HG02840 (cell line): ENCODE results near the gene KRT80.

Source experiments
- ATAC-seq: cut with Tn5 transposase; IDR thresholded peaks from one replicate; pipeline ENCODE4 v1.9.1; 2021; ENCODE audit warnings: mild to moderate bottlenecking, moderate library complexity, moderate number of reproducible peaks; ENCODE audit not compliant: unreplicated experiment, low FRiP score

KRT80 gene

GRCh38 chr12:52160200-52160599 is 31.6 kb downstream of the KRT80 start:
- ATAC-seq = no peak

- ATAC-seq = no peak
These were observed 34.2 kb downstream of the KRT80 start for GRCh38 chr12:52157566-52158150.

- ATAC-seq = no peak
These were observed 34.9 kb downstream of the KRT80 start for GRCh38 chr12:52156757-52157565.

- no peak for ATAC-seq
These were observed 35.5 kb downstream of the KRT80 start for GRCh38 chr12:52156311-52156710.

GRCh38 chr12:52155048-52155868 is 36.6 kb downstream of the KRT80 start:
- no peak for ATAC-seq

GRCh38 chr12:52152905-52153317 is 38.9 kb downstream of the KRT80 start:
- ATAC-seq = no peak

- no peak for ATAC-seq
These were observed 39.7 kb downstream of the KRT80 start for GRCh38 chr12:52151837-52152783.

GRCh38 chr12:52151153-52151836 is 40.5 kb downstream of the KRT80 start:
- ATAC-seq = no peak

GRCh38 chr12:52149651-52150241 is 42.1 kb downstream of the KRT80 start:
- no peak for ATAC-seq

- no peak for ATAC-seq
These were observed 42.6 kb downstream of the KRT80 start for GRCh38 chr12:52149182-52149641.

GRCh38 chr12:52148464-52149181 is 43.2 kb downstream of the KRT80 start:
- no peak for ATAC-seq

- ATAC-seq = no peak
These were observed 43.8 kb downstream of the KRT80 start for GRCh38 chr12:52147964-52148463.

- no peak for ATAC-seq
These were observed 44.3 kb downstream of the KRT80 start for GRCh38 chr12:52147367-52147963.

- ATAC-seq = no peak
These were observed 44.9 kb downstream of the KRT80 start for GRCh38 chr12:52146822-52147366.

- no peak for ATAC-seq
These were observed 45.6 kb downstream of the KRT80 start for GRCh38 chr12:52146089-52146821.

- no peak for ATAC-seq
These were observed 46.4 kb downstream of the KRT80 start for GRCh38 chr12:52145228-52146088.
